Upper lobe of left lung (tissue), 6 donors: ENCODE measurements around the gene CYP4F2. TPM values are rescaled to one million over a fixed set of nuclear protein-coding genes. Genes with fewer than 3 reads are reported as not detected.

Experiments
- ATAC-seq, 2 donors: fragments of 200-7000 bp; cut with Tn5 transposase; one replicate each; pipeline ENCODE4 v1.9.1; 2022; ENCODE audit warnings: mild to moderate bottlenecking in 2 of 2, moderate library complexity in 2 of 2; ENCODE audit not compliant: low FRiP score in 2 of 2
- DNase-seq, 2 donors: peaks; one replicate each; pipeline ENCODE4 v3.0.0-alpha.2; 2019 to 2020
- H3K27ac ChIP-seq, 4 donors: fragments of 200-600 bp; sonication (generic); one replicate each; pipeline ENCODE4 v1.5.1; 2016 to 2019
- H3K27me3 ChIP-seq, 4 donors: fragments of 200-600 bp; sonication (generic); one replicate each; pipeline ENCODE4 v1.5.1; 2017 to 2019
- H3K36me3 ChIP-seq, 4 donors: fragments of 200-600 bp; sonication (generic); one replicate each; pipeline ENCODE4 v1.5.1; 2016 to 2019
- H3K4me1 ChIP-seq, 4 donors: fragments of 200-600 bp; sonication (generic); one replicate each; pipeline ENCODE4 v1.5.1; 2018 to 2019
- H3K4me3 ChIP-seq, 4 donors: fragments of 200-600 bp; sonication (generic); one replicate each; pipeline ENCODE4 v1.5.1; 2017 to 2019; ENCODE audit warnings: mild to moderate bottlenecking in 2 of 4, moderate library complexity in 1 of 4
- H3K9me3 ChIP-seq, 4 donors: fragments of 200-600 bp; sonication (generic); one replicate each; pipeline ENCODE4 v1.5.1; 2018 to 2019
- CTCF ChIP-seq, 6 experiments: fragments of 450-650 bp in 4 of 6; fragments of 200-600 bp in 2 of 6; sonication (generic) in 2 of 6; IDR thresholded peaks; one replicate each; pipeline ENCODE4 v1.5.1; 2016 to 2019; ENCODE audit warnings: antibody characterized with exemption in 6 of 6
- EP300 ChIP-seq, 4 donors: sonication (generic); formaldehyde crosslinking; IDR thresholded peaks; one replicate each; pipeline ENCODE4 v1.5.1; 2017; ENCODE audit warnings: antibody characterized with exemption in 4 of 4, control low read depth in 2 of 4
- POLR2A ChIP-seq, 4 donors: fragments of 450-650 bp; IDR thresholded peaks; one replicate each; pipeline ENCODE4 v1.5.1; 2016 to 2017; ENCODE audit warnings: antibody characterized with exemption in 4 of 4, mild to moderate bottlenecking in 2 of 4
- POLR2AphosphoS5 ChIP-seq, 2 donors: sonication (generic); formaldehyde crosslinking; IDR thresholded peaks; one replicate each; pipeline ENCODE4 v1.5.1; 2017; ENCODE audit warnings: antibody characterized with exemption in 2 of 2
- WGBS, 2 donors: methylation state at CpG; one replicate each; pipeline ENCODE4 v1.1.5; 2017 to 2018; 5-methylcytosine and 5-hydroxymethylcytosine counted together
- total RNA-seq, 6 donors: library from RNA; depleted of rRNA in 4 of 6; stranded (reverse); fragments of >200 nt in 4 of 6; gene quantifications; one replicate each; pipeline versions ENCODE4 v1.1.0 to v1.2.1, GENCODE V29; 2016 to 2021
- donor health status: DM: no; HTN: no; CAD: no; lungs with moderate emphysema.
- donor health status: DM: no; HTN: yes; CAD: no; lungs with severe emphysema.

The CYP4F2 gene
- total RNA-seq, 6 donors from 2014 or later, result 0.23 to 0.40 TPM; not detected in 4

GRCh38 chr19:15928321-15928720 lies 30.4 kb upstream of the CYP4F2 start:
- TF ChIP-seq CTCF (IDR thresholded peaks at IDR 0.05) (no peak), POLR2A (IDR thresholded peaks at IDR 0.05) (no peak), POLR2AphosphoS5 (IDR thresholded peaks at IDR 0.05) (no peak)
- Histone ChIP-seq H3K27me3 (peaks cover 0 to 6% (median 0%) of the 10 kb centered on the region in 4 donors), H3K36me3 (no peaks in the 10 kb centered on the region), H3K4me3 (no peak overlapping the region), H3K4me1 (no peaks in the 10 kb centered on the region), H3K27ac (no peak overlapping the region), H3K9me3 (no peaks in the 10 kb centered on the region)
- ATAC-seq, result no peak
- DNase-seq, result no peak
- WGBS, 2 donors, result 76 to 86% methylated on average over 3 of the region's 3 CpGs

GRCh38 chr19:15926484-15926883 lies 28.6 kb upstream of the CYP4F2 start:
- no peak overlapping the region for H3K4me3 ChIP-seq
- H3K36me3 ChIP-seq, result no peaks in the 10 kb centered on the region
- peaks cover 0 to 6% (median 0%) of the 10 kb centered on the region in 4 donors for H3K27me3 ChIP-seq
- no peak for DNase-seq
- H3K27ac ChIP-seq, result no peak overlapping the region
- H3K9me3 ChIP-seq, result no peaks in the 10 kb centered on the region
- H3K4me1 ChIP-seq, result no peaks in the 10 kb centered on the region
- 0 to 88% methylated on average over 1 of the region's 1 CpG for WGBS, 2 donors
- TF ChIP-seq POLR2A (IDR thresholded peaks at IDR 0.05) (no peak), EP300 (IDR thresholded peaks at IDR 0.05) (no peak), CTCF (IDR thresholded peaks at IDR 0.05) (no peak), POLR2AphosphoS5 (IDR thresholded peaks at IDR 0.05) (no peak)
- no peak for ATAC-seq

GRCh38 chr19:15923702-15924101 lies 25.8 kb upstream of the CYP4F2 start:
- ATAC-seq, result no peak

GRCh38 chr19:15922021-15922420 lies 24.1 kb upstream of the CYP4F2 start:
- DNase-seq, result no peak
- Histone ChIP-seq H3K36me3 (no peaks in the 10 kb centered on the region), H3K9me3 (no peaks in the 10 kb centered on the region), H3K4me3 (no peak overlapping the region), H3K4me1 (no peaks in the 10 kb centered on the region), H3K27ac (no peak overlapping the region), H3K27me3 (no peaks in the 10 kb centered on the region)
- no peak for TF ChIP-seq POLR2A (IDR thresholded peaks at IDR 0.05)
- TF ChIP-seq POLR2AphosphoS5 (IDR thresholded peaks at IDR 0.05), result no peak
- TF ChIP-seq EP300 (IDR thresholded peaks at IDR 0.05), result no peak
- TF ChIP-seq CTCF (IDR thresholded peaks at IDR 0.05), result no peak
- WGBS, 2 donors, result 50 to 77% methylated on average over 4 of the region's 4 CpGs
- no peak for ATAC-seq

More at GRCh38 chr19:15923702-15924101, 25.8 kb upstream of the CYP4F2 start:
- TF ChIP-seq CTCF (IDR thresholded peaks at IDR 0.05), result no peak
- Histone ChIP-seq H3K4me3 (no peak overlapping the region), H3K27ac (no peak overlapping the region), H3K36me3 (no peaks in the 10 kb centered on the region), H3K4me1 (no peaks in the 10 kb centered on the region), H3K27me3 (no peaks in the 10 kb centered on the region), H3K9me3 (no peaks in the 10 kb centered on the region)
- 78 to 86% methylated on average over 8 of the region's 8 CpGs for WGBS, 2 donors
- DNase-seq, result no peak

- WGBS, 2 donors, result 75 to 85% methylated on average over 4 of the region's 4 CpGs
- TF ChIP-seq CTCF (IDR thresholded peaks at IDR 0.05) (no peak), EP300 (IDR thresholded peaks at IDR 0.05) (no peak), POLR2A (IDR thresholded peaks at IDR 0.05) (no peak), POLR2AphosphoS5 (IDR thresholded peaks at IDR 0.05) (no peak)
- ATAC-seq (no peak), DNase-seq (no peak)
- peaks cover 0 to 14% (median 12%) of the 10 kb centered on the region in 4 donors for H3K9me3 ChIP-seq
- no peaks in the 10 kb centered on the region for H3K4me1 ChIP-seq
- no peaks in the 10 kb centered on the region for H3K27me3 ChIP-seq
- H3K36me3 ChIP-seq, result no peaks in the 10 kb centered on the region
- no peak overlapping the region for H3K27ac ChIP-seq
- H3K4me3 ChIP-seq, result no peak overlapping the region
These were observed 21.4 kb upstream of the CYP4F2 start for GRCh38 chr19:15919243-15919642.
